Measurements from ENCODE around the gene RNF167.
A peak's percentile ranks its signal among the peaks of the same experiment; 100 is the strongest.

RNF167 gene

GRCh38 chr17:4969047-4969550, 29.0 kb downstream of the RNF167 start:
- peak overlapping the region; percentile 100 for H3K4me2 ChIP-seq (ENCODE audit: low read depth, low read length, poor library complexity, severe bottlenecking)
- peaks cover 27% of the 10 kb centered on the region for H3K4me1 ChIP-seq (ENCODE audit: insufficient read depth, low read length, poor library complexity, severe bottlenecking)
- H3K27me3 ChIP-seq (ENCODE audit: insufficient read depth, low read length, poor library complexity, severe bottlenecking) = no peaks in the 10 kb centered on the region
- no peak overlapping the region for H2AFZ ChIP-seq (ENCODE audit: low read length)
- peak overlapping the region; percentile 100 for H3K4me3 ChIP-seq (ENCODE audit: low read length, poor library complexity, severe bottlenecking)
- no peaks in the 10 kb centered on the region for H3K36me3 ChIP-seq (ENCODE audit: insufficient read depth, low read length)
- H4K20me1 ChIP-seq (ENCODE audit: insufficient read depth, low read length, poor library complexity, severe bottlenecking) = no peaks in the 10 kb centered on the region
- H3K9ac ChIP-seq (ENCODE audit: low read depth, low read length, poor library complexity, severe bottlenecking) = peak overlapping the region; percentile 100
- peaks cover 35% of the 10 kb centered on the region for H3K79me2 ChIP-seq (ENCODE audit: insufficient read depth, low read length)
- H3F3A ChIP-seq (ENCODE audit: low read depth) = no peaks in the 10 kb centered on the region
- no peak for TF ChIP-seq EZH2phosphoT487 (IDR thresholded peaks at IDR 0.05; ENCODE audit: borderline replicate concordance)
- TF ChIP-seq CTCF (conservative IDR thresholded peaks at IDR 0.05; ENCODE audit: low read length) = no peak
- H3K9me2 ChIP-seq (replicated peaks; ENCODE audit: low read depth, low read length) = no peaks in the 10 kb centered on the region
- no peaks in the 10 kb centered on the region for H3K9me3 ChIP-seq (ENCODE audit: insufficient read depth, low read depth, low read length)

- Histone ChIP-seq H2AFZ (ENCODE audit: low read length) (no peak overlapping the region), H3K9me2 (replicated peaks; ENCODE audit: low read depth, low read length) (no peaks in the 10 kb centered on the region), H3K4me1 (ENCODE audit: insufficient read depth, low read length, poor library complexity, severe bottlenecking) (peaks cover 27% of the 10 kb centered on the region), H4K20me1 (ENCODE audit: insufficient read depth, low read length, poor library complexity, severe bottlenecking) (no peaks in the 10 kb centered on the region), H3K79me2 (ENCODE audit: insufficient read depth, low read length) (peaks cover 35% of the 10 kb centered on the region), H3K4me2 (ENCODE audit: low read depth, low read length, poor library complexity, severe bottlenecking) (peak overlapping the region; percentile 100), H3K36me3 (ENCODE audit: insufficient read depth, low read length) (no peaks in the 10 kb centered on the region), H3K27me3 (ENCODE audit: insufficient read depth, low read length, poor library complexity, severe bottlenecking) (no peaks in the 10 kb centered on the region), H3K4me3 (ENCODE audit: low read length, poor library complexity, severe bottlenecking) (peak overlapping the region; percentile 100), H3K9ac (ENCODE audit: low read depth, low read length, poor library complexity, severe bottlenecking) (peak overlapping the region; percentile 100), H3K9me3 (ENCODE audit: insufficient read depth, low read depth, low read length) (no peaks in the 10 kb centered on the region), H3F3A (ENCODE audit: low read depth) (no peaks in the 10 kb centered on the region)
- TF ChIP-seq CTCF (conservative IDR thresholded peaks at IDR 0.05; ENCODE audit: low read length) (no peak), EZH2phosphoT487 (IDR thresholded peaks at IDR 0.05; ENCODE audit: borderline replicate concordance) (no peak)
These were observed 29.6 kb downstream of the RNF167 start for GRCh38 chr17:4969551-4970173.

- Histone ChIP-seq H3K9ac (ENCODE audit: low read depth, low read length, poor library complexity, severe bottlenecking) (peak overlapping the region; percentile 100), H3K4me1 (ENCODE audit: insufficient read depth, low read length, poor library complexity, severe bottlenecking) (peaks cover 27% of the 10 kb centered on the region), H3F3A (ENCODE audit: low read depth) (no peaks in the 10 kb centered on the region), H3K79me2 (ENCODE audit: insufficient read depth, low read length) (peaks cover 32% of the 10 kb centered on the region), H3K27me3 (ENCODE audit: insufficient read depth, low read length, poor library complexity, severe bottlenecking) (no peaks in the 10 kb centered on the region), H3K9me3 (ENCODE audit: insufficient read depth, low read depth, low read length) (no peaks in the 10 kb centered on the region), H2AFZ (ENCODE audit: low read length) (no peak overlapping the region), H3K36me3 (ENCODE audit: insufficient read depth, low read length) (no peaks in the 10 kb centered on the region), H3K9me2 (replicated peaks; ENCODE audit: low read depth, low read length) (no peaks in the 10 kb centered on the region), H3K4me2 (ENCODE audit: low read depth, low read length, poor library complexity, severe bottlenecking) (no peak overlapping the region), H3K4me3 (ENCODE audit: low read length, poor library complexity, severe bottlenecking) (no peak overlapping the region), H4K20me1 (ENCODE audit: insufficient read depth, low read length, poor library complexity, severe bottlenecking) (no peaks in the 10 kb centered on the region)
- TF ChIP-seq CTCF (conservative IDR thresholded peaks at IDR 0.05; ENCODE audit: low read length) = no peak
- no peak for TF ChIP-seq EZH2phosphoT487 (IDR thresholded peaks at IDR 0.05; ENCODE audit: borderline replicate concordance)
These were observed 30.2 kb downstream of the RNF167 start for GRCh38 chr17:4970273-4970672.

Data from Loucy (cell line).